Coronary artery (tissue), 2 donors: ENCODE data around the gene SEPTIN2.

Source experiments
- DNase-seq: peaks from one replicate; pipeline ENCODE4 v3.0.0-alpha.2; 2017; ENCODE audit warnings: low spot score
- H3K27ac ChIP-seq, 2 donors: fragments of 200-600 bp; sonication (generic); one replicate each; pipeline ENCODE4 v1.5.1; 2016 to 2019
- H3K4me3 ChIP-seq: fragments of 200-600 bp; sonication (generic); 2 replicates; pipeline ENCODE4 v1.5.1; 2016; ENCODE audit warnings: mild to moderate bottlenecking, moderate library complexity
- CTCF ChIP-seq: fragments of 200-600 bp; sonication (generic); IDR thresholded peaks from one replicate; pipeline ENCODE4 v1.5.1; 2019; ENCODE audit warnings: antibody characterized with exemption

SEPTIN2 gene

DNA sequence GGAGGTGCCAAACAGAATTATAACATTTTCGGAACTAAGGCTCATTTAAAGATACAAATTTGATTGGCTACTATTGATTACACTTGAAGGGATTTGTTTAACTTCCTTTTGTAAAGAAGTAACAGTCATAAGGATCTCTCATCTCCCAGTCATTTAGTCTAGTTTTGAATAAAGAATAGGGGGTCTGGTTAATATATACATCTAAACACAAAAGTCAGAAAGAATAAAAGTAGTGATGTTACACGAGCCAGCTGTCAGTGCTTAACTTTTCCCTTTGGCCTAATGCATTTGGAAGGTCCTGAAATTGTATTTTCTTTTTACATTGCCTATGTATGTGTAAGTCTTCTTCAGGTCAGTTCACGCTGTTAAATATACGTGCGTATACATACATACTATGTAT is 8.1 kb downstream of the SEPTIN2 start:
- no peak for TF ChIP-seq CTCF
- no peak for DNase-seq
- Histone ChIP-seq H3K27ac (no peak overlapping the region), H3K4me3 (no peak overlapping the region)

GRCh38 chr2:241324775-241325174 is 9.1 kb downstream of the SEPTIN2 start:
- H3K4me3 ChIP-seq: no peak overlapping the region
- DNase-seq: no peak
- TF ChIP-seq CTCF: no peak
- H3K27ac ChIP-seq: no peak overlapping the region

DNA sequence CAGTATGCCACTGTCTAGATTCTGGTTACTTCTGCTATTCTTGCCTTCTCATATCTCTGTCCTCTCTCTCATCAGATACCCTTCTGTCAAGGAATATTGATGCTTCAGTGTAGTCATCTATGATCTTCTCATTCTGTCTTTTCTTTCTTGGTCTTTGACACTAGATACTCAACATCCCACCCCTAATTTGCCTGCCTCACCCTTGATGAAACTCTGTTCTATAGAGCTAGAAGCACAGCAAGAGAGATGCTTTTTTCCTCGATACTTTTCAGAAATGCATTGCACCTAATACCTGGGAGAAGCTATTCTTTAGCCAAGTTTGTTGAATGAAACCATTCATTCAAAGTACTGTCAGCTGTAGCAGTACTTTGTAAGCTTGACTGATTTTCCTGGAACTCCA is 9.5 kb downstream of the SEPTIN2 start:
- no peak for TF ChIP-seq CTCF
- Histone ChIP-seq H3K27ac (no peak overlapping the region), H3K4me3 (no peak overlapping the region)
- DNase-seq: no peak

DNA sequence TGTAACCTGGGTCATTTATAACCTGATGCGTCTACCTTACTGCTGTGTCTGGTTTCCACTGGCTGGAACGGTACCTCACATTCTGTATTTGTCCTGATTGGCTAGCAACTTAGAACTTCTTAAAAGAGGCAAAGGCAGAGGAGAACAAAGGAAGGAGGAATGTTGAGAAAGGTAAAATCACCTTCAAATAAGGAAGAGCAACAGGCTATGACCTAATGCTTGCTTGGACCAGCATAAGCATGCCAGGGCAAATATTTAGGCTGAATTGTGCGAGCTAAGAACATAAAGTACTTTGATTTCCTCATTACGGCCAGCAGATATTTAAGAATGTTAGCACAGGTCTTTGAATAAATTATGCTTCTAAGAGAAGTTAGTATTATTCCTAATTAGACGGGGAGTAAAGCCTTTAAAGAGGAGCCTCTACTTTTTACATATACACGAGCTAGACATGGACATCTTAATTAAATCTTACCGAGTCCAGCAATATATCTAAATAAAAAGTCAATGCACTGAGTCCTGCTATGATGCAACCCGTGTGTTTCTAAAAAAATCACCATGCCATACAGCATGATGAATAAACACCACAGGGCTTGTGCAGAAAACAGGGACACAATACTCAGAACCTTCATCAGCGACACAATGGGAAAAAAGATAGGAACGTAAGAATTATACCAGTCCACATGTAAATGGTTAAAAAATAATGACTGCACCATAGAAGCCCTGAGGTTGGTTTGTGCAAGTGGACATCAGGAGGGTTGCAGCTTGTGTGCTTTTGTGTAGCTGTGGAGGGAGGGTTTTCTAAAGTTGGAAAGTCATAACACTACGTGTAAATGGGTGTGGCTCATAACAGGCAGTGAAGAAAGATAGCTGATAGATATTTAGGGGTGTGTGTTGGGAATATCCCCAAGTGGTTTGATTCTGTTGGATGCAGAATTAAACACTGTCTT is 14.2 kb downstream of the SEPTIN2 start:
- TF ChIP-seq CTCF: no peak
- DNase-seq: no peak
- Histone ChIP-seq H3K27ac (no peak overlapping the region), H3K4me3 (no peak overlapping the region)

DNA sequence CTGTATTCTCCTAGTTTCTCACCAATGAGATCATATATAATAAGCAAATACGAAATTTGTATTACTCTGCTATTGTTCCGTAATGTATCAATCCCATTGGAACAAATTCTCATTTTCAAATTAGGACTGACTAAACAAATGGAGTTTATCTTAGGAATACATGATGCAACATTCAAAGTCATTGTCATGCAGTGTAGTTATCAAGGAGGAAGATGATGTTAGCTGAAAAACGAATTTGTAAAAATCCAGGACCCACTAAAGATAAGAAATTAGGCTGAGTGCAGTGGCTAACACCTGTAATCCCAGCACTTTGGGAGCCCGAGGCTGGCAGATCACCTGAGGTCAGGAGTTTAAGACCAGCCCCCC is 14.9 kb downstream of the SEPTIN2 start:
- no peak for DNase-seq
- no peak for TF ChIP-seq CTCF
- Histone ChIP-seq H3K4me3 (no peak overlapping the region), H3K27ac (no peak overlapping the region)

- no peak overlapping the region for H3K4me3 ChIP-seq
- no peak for DNase-seq
- no peak overlapping the region for H3K27ac ChIP-seq
- TF ChIP-seq CTCF: no peak
Measured at GRCh38 chr2:241334813-241335212, 19.1 kb downstream of the SEPTIN2 start.
